Measurements from ENCODE around the gene LDLRAD2. TPM values are rescaled to one million over a fixed set of nuclear protein-coding genes. Genes with fewer than 3 reads are reported as not detected.

The LDLRAD2 gene
- total RNA-seq, 1 donor from 2014 or later: 0.17 TPM

DNA sequence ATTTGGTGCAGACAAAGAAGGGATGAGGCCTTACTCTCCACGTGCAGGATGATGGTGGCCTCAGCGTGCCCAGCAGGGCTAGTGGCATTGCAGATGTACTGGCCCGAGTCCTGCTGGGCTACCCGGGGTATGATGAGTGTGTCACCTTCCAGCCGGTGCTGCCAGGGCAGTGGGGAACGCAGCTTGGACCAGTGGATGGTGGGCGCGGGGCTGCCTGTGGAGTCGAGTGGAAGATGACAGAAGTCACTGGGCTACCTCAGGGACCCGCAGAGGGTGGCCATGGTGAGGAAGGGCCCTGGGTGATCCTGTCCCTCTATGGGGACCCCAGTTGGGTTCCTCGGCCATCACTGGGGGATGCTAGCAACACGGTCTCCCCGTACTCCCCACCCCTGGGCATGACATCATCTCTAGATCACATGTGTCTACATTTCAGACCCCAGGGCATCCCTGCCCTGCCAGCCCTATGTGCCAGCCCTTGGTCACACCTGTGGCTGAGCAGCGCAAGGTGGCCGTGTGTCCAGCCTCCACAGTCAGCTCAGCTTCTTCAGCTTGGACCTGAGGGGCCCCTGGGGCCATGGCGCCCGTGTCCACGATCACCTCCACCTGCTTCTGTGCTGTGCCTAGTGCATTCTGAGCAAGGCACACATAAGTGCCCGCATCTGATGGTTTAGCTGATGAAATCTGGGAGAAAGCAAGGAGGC, 27.4 kb downstream of the LDLRAD2 start:
- no peak for DNase-seq (ENCODE audit: low read depth)

DNA sequence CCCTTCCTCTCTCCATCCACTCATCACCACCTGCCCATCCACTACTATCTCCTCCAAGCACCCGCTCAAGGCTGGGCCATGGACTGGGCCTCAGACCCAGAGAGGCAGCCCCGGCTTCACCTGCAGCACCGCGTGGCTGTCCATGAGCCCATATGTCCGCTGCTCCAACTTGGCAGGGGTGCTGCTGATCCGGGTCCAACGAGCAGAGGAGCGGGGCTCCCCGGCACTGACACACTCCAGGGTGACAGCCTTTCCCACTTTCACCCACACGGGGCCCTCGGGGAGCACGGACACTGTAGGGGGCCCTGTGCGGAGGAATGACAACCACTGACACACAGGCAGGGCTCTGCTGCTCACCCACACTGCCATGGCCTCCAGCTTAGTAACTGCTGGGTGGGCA, 28.9 kb downstream of the LDLRAD2 start:
- no peak for DNase-seq (ENCODE audit: low read depth)
- TF ChIP-seq, protein P1, sequence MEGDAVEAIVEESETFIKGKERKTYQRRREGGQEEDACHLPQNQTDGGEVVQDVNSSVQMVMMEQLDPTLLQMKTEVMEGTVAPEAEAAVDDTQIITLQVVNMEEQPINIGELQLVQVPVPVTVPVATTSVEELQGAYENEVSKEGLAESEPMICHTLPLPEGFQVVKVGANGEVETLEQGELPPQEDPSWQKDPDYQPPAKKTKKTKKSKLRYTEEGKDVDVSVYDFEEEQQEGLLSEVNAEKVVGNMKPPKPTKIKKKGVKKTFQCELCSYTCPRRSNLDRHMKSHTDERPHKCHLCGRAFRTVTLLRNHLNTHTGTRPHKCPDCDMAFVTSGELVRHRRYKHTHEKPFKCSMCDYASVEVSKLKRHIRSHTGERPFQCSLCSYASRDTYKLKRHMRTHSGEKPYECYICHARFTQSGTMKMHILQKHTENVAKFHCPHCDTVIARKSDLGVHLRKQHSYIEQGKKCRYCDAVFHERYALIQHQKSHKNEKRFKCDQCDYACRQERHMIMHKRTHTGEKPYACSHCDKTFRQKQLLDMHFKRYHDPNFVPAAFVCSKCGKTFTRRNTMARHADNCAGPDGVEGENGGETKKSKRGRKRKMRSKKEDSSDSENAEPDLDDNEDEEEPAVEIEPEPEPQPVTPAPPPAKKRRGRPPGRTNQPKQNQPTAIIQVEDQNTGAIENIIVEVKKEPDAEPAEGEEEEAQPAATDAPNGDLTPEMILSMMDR (conservative IDR thresholded peaks at IDR 0.05; ENCODE audit: low read depth, low read length): no peak
- no peak overlapping the region for H3K4me3 ChIP-seq (ENCODE audit: low read depth, low read length)

More for the DNA sequence above, 27.4 kb downstream of the LDLRAD2 start:
- TF ChIP-seq, protein P1 (conservative IDR thresholded peaks at IDR 0.05; ENCODE audit: low read depth, low read length): no peak
- no peak overlapping the region for H3K4me3 ChIP-seq (ENCODE audit: low read depth, low read length)

DNA sequence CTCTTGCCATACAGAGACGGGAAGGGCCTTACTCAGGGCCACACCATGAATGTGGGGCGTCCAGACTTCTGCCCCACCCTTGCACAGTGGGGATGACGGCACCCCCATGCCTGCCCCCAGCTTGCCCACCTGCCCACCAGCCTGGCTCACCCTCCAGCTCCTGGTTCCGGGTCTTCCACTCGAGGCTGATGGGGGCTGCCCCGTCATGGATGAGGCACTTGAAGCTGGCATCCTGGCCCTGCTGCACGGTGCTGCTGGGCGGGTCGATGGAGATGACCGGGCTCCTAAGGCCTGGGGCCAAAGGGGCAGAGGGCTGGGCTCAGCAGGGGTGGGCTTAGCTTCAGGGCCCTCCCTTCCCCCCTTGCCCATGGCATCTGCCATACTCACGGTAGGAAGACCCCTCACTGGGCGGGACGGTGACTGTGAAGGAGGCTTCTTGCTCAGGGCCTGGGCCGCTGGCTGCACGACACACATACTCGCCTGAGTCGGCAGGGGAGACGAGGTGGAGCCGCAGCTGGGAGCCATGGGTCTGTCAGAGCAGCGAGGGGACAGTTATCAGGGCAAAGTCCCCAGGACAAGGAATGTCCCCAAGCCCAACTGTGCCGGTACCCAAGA, 29.9 kb downstream of the LDLRAD2 start:
- no peak for DNase-seq (ENCODE audit: low read depth)
- TF ChIP-seq, protein P1 (conservative IDR thresholded peaks at IDR 0.05; ENCODE audit: low read depth, low read length): no peak
- no peak overlapping the region for H3K4me3 ChIP-seq (ENCODE audit: low read depth, low read length)

DNA sequence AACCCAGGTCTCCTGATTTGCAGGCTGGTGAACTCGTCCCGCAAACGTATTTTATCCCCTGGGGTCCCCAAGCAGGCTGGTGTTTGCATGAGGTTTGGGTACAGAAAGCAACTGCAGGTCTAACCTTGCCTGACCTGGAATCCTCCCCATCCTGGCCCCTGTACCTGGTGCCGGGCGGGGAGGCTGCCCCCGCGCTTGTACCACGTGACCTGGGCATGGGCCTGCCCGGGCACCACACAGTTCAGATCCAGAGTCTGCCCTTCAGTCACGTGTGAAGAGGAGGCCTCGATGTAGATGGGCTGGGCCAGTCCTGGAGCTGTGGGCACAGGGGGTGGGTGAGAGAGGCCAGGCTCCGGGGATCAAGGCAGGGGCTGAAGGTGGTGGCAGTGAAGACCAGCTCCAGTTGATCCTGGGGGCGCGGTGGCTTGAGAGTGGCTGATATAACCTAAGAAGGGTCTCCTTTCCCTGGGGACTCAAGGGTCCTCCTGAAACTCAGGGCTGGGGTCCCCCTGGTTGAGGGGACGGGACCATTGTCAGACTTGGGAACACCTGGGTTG, 30.6 kb downstream of the LDLRAD2 start:
- no peak for DNase-seq (ENCODE audit: low read depth)
- no peak overlapping the region for H3K4me3 ChIP-seq (ENCODE audit: low read depth, low read length)
- TF ChIP-seq, protein P1 (conservative IDR thresholded peaks at IDR 0.05; ENCODE audit: low read depth, low read length): no peak

DNA sequence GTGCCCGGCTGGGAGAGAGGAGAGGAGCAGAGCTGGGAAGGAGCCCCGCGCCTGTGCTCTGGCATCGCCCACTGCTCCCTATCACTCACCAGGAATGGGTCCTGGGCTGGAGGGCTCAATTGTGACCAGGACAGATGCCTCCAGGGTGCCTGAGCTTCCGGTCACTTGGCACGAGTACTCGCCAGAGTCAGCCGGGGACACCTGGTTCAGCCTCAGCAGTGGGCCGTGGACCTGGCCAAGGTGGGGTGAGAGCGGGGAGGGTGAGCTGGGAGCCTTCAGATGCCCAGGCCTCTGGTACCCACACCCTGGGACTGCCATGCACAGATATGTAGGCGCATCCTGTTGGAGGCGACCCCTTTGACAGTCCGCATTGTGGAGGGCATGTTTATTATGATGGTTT, 31.1 kb downstream of the LDLRAD2 start:
- DNase-seq (ENCODE audit: low read depth): no peak
- TF ChIP-seq, protein P1 (conservative IDR thresholded peaks at IDR 0.05; ENCODE audit: low read depth, low read length): no peak
- H3K4me3 ChIP-seq (ENCODE audit: low read depth, low read length): no peak overlapping the region

DNA sequence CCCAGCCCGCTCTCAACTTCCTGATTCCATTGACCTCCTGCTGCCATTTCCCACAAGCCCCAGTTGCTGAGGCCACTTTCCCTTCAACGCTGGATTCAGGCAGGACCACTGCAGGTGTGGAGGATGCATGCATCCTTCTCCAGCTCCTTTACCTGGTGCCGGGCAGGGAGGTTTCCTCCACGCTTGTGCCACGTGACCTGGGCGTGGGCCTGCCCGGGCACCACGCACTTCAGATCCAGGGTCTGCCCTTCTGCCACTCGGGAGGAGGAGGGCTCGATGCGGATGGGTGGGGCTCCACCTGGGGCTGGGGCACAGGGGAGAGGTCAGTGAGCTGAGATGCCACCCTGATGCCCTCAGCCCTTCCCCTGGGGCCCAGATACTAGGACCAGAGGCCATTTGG, 31.9 kb downstream of the LDLRAD2 start:
- DNase-seq (ENCODE audit: low read depth): no peak
- TF ChIP-seq, protein P1 (conservative IDR thresholded peaks at IDR 0.05; ENCODE audit: low read depth, low read length): no peak
- no peak overlapping the region for H3K4me3 ChIP-seq (ENCODE audit: low read depth, low read length)

All from epithelial cell of proximal tubule (primary cell).